MM.1S (cell line): ENCODE data around the gene EOMES.

Experiments used
- CTCF ChIP-seq: fragments of 300-600 bp; sonication (generic); IDR thresholded peaks from 2 replicates; pipeline ENCODE4 v1.5.1; 2016; ENCODE audit warnings: antibody characterized with exemption, low read length, mixed read lengths
- EZH2 ChIP-seq: fragments of 300-600 bp; sonication (generic); optimal IDR thresholded peaks from 2 replicates; pipeline ENCODE3; 2017; ENCODE audit warnings: low read depth, mild to moderate bottlenecking, antibody characterized with exemption, low read length, mixed read lengths

DNA sequence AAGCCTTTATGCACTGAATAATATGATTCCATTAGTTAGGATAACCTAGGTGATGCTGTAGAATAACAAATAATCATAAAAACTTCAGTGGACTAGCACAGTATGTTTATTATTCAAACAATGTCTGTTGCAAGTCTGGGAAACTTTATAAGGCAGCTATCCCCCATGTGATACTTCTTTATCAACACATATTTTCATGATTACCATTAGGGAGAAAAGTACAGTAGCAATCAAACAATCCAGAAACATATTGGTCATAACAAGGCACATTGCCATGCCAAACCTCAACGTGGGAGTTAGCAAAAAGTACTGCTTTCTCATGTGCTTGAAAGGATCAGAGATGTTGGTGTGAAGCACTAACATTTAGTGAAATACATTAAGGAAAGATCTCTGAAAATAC lies 35.5 kb downstream of the EOMES start:
- TF ChIP-seq CTCF, result no peak
- TF ChIP-seq EZH2, result no peak
